OCI-M2 (cell line): ENCODE measurements around the gene CES2.

ENCODE experiments used
- DNase-seq: peaks from one replicate; lab custom pipeline; 2025; ENCODE audit not compliant: unreplicated experiment; lab: John Stamatoyannopoulos, UW

The CES2 gene

DNA sequence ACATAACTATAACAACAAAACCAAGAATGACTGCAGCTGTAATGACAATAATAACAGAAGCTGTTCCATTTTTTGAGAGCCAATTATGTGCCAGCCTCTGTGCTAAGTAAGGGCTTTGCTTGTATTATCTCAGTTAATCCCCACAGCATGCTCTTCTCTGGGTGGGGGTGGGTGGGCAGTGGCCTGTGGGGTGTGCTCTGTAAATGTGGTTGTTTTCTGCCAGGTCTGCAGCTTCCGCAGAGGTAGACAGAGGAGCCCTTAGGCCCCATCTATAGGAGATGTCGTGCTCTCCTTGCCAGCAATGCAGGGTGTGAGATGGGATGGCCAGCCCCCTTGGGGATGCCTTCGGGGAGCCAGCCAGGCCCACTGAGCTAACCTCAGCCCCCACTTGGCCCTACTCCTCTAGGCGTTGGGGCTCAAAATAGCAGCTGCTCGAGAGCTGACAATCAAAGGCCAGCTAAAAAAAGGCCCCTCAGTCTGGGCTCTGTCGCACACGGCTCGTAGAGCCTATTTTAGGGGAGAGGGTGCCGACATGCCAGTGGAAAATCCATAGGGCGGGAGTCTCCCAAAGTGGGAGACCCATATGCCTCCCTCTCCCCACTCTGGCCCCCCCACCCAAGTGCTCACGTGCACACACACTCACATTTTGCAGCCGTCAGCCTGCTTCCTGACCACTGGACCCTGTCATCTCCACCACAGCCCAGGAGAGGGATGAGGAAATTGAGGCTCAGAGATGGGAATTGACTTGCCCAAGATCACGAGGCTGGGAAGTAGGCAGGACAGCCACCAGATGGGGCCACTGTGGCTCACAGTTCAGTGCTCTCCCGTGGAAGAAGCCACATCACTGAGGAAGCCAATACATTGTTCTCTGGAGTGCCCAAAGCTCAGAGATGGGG, 32.4 kb upstream of the CES2 start:
- no peak for DNase-seq

DNA sequence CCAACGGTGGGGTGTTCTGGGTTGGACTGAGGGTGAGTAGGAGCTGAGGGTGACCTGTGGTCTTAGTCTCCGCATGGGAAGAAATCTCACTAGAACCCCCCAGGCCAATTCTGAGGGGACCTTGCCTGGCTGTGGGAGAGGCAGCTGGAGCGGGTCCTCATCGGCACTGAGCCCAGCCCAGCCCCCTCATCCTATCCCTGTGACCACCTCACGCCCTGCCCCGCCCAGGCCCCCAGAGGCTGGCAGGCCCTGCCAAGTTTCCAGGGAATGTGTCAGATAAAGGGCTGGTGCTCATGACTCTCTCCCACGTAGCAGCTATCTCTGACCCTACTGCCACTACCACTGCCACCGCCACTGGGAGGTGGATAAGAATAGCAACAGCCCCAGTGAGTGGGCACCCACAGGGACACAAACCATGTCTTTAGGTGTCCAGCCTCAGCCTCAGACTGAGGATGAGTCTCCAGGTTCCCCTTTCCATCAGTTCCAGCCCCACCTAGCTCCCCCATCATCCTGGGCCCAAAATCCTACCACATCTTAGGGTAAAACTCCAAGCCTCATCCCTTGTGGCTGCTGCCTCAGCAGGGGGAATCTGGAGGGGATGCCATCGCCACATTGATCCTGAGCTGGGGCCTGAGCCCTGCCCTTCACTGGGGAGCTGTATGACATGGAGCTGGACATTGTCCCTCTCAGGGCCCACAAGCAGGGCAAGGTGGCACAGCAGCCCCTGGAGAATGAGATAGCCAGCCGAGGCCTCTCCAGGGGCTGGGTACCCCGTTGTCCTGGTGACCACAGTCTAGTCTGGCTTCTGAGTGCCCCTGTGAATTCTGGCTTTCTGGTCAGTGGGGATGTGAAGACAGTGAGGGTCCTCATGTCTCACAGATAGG, 31.5 kb upstream of the CES2 start:
- DNase-seq, result no peak

GRCh38 chr16:66904428-66904845, 30.9 kb upstream of the CES2 start:
- no peak for DNase-seq

DNA sequence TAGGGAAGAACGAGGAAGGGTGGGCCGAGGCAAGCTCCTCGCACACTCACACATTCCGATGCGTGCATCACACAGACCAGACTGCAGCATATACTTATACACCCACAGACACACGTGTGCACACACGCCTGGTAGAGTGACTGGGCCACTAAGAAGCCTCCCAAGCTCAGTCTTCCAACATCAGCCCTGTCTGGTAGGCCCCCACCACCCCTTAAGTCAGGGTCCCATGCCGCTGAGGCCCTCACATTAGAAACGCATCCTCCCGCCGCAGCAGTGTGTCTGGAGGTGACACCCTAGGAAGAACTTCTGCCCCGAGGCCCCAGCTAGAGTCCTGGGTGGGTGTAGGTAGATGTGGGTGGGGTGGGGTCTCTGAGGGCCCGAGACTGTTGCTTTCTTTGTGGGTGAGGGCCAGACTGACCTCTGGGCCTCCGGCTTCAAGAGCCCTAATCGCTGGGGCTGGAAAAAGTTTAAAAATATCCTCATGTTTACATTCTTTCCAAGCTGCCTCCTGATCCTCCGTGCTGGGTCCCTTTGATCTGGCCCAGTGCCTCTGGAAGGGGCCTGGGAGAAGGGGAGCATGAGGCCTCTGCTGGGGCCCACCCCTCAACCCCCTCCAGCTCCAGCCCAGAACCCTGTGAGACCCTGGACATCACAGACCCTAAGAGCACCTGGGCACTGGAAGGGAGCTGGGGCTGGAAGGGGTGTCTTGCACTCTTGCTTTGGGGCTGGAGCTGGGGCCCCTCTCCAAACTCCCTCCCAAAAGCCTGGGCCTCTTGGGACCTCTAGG, 30.3 kb upstream of the CES2 start:
- no peak for DNase-seq

- DNase-seq, result no peak
Observed at GRCh38 chr16:66905633-66906539, 29.4 kb upstream of the CES2 start.

GRCh38 chr16:66906916-66907836, 28.1 kb upstream of the CES2 start:
- DNase-seq, result no peak

DNA sequence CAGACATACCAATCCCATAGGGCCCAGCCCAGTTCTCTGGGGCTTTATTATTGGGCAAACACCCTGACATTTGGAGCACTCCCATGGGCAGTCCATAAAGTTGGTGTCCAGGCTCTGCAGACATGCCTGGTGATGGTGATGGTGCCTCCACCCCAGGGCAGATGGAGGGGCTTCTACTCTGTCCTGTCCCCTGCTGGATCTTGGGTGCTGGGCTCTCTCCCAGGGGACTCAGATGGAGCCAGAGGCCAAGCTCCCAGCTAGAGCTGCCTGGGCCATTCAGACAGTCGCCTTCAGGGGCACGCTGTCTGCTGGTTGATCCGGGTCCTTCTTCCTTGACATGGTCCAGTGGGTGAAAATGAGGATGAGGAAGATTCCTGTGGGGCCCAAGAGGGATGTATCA, 27.2 kb upstream of the CES2 start:
- no peak for DNase-seq

- DNase-seq, result no peak
Observed at GRCh38 chr16:66908762-66909559, 26.4 kb upstream of the CES2 start.

DNA sequence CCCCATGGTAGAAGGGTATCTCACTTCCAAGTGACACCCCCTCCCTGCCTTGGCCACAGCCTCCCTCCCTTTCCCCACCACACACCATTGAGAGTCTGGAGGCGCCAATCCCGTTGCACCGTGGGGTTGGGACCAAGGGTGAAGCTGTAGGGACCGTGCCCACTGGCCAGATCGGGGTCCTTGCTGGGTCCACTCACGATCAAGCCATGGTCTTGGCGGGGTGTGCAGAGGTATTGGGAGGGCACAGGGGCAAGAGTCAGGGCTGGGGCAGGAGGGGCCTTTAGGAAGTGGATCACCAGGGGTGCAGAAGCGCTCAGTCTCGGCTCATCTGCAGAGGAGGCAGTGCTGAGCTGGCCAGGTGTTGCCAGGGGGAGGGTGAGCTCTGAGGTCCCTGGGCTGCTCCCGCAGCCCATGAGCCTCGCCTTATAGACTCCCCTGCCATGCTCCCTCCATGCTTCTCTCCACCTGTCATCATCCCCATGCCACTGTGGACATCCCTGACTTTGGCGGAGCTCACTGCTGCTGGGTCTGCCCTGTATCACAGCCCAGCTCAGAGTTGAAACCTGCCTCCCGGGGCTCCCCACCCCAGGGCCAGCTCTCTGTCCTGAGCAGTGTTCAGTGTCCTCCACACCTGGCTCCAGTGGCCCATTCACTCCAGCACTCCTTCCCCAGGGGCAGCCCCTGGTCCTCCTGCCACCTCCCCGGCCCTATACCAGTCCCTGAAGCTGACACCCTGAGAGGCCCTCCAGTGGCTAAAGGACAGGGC, 25.0 kb upstream of the CES2 start:
- no peak for DNase-seq

DNA sequence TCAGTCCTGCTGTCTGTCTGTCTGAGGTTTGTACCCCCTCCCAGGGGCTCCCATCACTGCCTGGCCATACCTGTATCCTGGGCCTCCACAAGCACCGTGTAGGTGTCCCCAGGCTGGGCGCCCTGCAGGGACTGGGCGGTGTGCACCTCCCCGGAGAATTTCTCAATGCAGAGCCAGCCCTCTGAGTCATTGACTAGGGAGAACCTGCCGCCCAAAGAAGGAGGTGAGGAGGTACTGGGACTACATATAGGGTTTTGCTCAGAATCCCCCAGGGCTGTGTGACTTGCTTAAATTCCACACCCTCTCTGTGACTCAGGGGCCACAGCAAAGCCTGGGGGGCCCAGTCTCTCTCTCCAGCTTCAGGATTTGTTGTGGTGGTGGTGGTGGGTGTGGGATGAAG, 24.2 kb upstream of the CES2 start:
- DNase-seq, result no peak

DNA sequence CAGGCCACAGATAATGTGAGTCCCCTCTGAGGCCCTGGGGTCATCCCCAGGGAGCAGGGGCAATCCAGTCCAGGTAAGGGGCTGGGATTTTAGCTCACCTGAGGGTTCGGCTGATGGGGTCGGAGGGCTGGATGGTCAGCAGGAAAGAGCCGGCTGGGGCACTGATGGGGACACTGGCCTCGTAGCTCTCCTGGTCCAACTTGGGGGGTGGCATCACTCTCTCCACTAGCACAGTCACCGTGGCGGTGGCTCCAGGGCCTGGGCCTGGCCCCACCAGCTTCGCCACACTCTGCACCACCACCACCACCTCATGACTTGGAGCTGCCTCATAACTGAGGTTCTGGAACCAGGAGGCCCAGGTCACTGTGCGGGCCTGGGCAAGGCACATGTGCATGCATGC, 23.5 kb upstream of the CES2 start:
- no peak for DNase-seq

GRCh38 chr16:66913081-66913480, 22.2 kb upstream of the CES2 start:
- DNase-seq, result no peak

GRCh38 chr16:66913711-66914110, 21.6 kb upstream of the CES2 start:
- no peak for DNase-seq

DNA sequence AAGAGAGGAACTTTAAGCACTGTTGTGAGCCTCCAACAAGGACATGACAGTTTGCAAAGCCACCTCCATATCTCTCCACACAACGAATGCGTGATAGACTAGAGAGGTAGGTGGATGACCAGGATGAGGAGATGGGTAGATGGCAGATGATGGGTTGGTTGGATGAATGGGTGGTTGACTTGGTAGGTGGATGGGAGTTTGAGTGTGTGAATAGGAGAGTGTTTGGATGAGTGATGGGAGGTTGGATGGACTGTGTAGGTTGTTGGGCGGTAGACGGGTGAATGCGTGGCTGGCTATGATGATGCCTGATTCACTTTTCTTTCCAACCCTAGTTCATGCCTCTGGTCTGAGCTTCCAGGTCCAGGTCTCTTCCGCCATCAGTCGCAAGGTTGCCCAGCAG, 20.8 kb upstream of the CES2 start:
- DNase-seq, result no peak

DNA sequence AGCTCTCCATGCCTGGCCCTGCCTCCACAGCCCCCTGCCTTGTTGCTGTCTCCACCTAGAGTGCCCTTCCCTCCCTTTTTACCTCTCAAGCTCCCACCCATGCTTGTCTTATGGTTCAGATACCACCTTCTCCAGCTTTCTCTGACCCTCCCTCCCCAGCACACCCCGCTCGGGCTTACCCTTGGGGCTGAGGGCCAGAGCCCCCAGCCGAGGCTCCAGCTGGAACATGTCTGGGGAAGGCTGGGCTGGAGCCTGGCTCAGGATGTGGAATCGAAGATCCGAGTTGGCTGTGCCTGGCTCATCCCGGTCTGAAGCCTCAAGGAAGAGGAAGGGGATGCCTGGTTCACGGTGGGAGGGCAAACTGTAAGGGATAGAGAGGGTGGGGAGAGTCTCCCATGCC, 20.3 kb upstream of the CES2 start:
- no peak for DNase-seq

DNA sequence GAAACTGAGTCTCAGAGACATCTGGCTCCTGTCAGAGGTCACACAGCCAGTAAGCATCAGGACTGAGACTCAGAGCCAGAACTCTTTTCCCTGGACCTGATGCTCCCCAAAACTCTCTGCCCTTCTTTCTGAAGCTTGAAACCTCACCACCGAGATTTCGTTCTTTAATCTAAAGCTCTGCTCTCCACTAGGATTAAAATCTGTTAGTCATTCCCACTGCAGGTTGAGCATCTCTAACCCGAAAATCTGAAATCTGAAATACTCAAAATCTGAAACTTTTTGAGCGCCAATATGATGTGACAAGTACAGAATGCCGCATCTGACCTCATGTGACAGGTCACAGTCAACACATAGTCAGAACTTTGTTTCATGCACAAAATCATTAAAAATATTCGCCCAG, 18.8 kb upstream of the CES2 start:
- no peak for DNase-seq

DNA sequence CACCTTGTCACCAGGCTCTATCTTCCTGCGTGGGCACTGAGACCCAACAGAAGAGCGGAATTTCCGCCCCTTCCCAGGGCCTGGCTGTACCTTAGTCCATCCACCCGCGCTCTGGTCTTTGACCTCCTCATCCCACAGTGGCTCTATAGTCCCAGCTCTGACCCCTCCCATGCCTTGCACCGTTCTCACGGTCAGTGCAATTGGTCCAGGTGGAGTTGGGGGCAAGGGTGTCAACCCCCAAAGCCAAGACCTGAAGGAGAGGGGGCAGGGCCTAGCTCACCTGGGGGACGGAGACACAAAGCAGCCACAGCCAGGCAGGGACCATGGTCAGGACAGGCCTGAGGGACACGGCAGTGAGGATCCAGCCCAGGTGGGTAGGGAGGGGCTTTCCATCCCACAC, 17.6 kb upstream of the CES2 start:
- DNase-seq, result no peak

GRCh38 chr16:66918355-66918754, 17.0 kb upstream of the CES2 start:
- DNase-seq, result no peak
